GM18907 (cell line): ENCODE measurements around the gene TMLHE.
"Not testable (repeated sequence)": the region's sequence is repeated elsewhere in the genome, so short reads cannot be mapped to it uniquely, and the experiment has no call there.

ENCODE experiments used
- ATAC-seq: cut with Tn5 transposase; IDR thresholded peaks from one replicate; pipeline ENCODE4 v1.9.1; 2021; ENCODE audit warnings: mild to moderate bottlenecking, moderate library complexity; ENCODE audit not compliant: unreplicated experiment

The TMLHE gene, protein sequence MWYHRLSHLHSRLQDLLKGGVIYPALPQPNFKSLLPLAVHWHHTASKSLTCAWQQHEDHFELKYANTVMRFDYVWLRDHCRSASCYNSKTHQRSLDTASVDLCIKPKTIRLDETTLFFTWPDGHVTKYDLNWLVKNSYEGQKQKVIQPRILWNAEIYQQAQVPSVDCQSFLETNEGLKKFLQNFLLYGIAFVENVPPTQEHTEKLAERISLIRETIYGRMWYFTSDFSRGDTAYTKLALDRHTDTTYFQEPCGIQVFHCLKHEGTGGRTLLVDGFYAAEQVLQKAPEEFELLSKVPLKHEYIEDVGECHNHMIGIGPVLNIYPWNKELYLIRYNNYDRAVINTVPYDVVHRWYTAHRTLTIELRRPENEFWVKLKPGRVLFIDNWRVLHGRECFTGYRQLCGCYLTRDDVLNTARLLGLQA

GRCh38 chrX:155612312-155613224, at the start of gene TMLHE, which contains the start of gene SPRY3:
TMLHE (minus strand) TSS chrX:155612952; CDS start chrX:155545276, 67,676 bp downstream.
SPRY3 (plus strand) TSS chrX:155612586.
- peak; percentile 88 for ATAC-seq

DNA sequence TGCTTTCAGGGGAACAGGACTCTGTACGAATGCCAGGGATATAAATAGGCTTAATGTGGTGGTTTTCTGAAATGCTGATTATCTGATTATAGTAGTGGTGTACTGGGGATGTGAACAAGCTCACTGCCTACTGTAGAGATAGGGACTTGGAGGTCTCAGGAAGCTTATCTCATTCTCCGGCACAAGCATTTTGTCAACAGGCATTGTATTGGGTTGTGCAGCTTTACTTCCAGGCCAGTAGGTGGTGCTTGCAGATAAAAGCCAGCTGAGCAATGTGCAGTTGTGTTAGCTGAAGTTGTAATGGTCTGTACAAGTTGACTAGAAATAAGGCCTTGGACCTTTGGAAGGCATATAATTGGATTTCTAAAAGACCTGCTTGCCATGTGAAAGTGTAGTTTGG, 49.5 kb upstream of the TMLHE start:
- ATAC-seq: no peak

DNA sequence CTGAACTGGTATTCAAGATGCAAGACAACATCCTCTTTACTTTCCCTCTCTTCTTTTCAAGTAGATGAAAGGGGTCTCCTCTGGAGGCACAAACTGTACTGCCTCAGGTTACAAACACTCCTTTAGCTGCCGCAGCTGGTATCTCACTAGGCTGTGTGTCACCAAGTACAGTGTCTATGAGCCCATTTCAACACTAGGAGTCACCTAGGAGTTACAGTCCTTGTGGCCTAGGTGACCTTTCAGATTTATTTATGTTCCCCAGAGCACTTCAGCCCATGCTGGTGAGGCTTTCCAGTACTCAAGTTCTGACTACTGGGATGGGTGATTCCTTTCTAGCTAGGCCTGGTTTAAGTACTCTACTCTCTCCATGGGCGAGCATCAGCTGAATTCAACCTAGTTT, 32.4 kb upstream of the TMLHE start:
- no peak for ATAC-seq

- ATAC-seq: no peak
These were observed 30.5 kb upstream of the TMLHE start for GRCh38 chrX:155643240-155643639.

- not testable (repeated sequence) for ATAC-seq
These were observed 28.6 kb upstream of the TMLHE start for GRCh38 chrX:155641371-155641770.

DNA sequence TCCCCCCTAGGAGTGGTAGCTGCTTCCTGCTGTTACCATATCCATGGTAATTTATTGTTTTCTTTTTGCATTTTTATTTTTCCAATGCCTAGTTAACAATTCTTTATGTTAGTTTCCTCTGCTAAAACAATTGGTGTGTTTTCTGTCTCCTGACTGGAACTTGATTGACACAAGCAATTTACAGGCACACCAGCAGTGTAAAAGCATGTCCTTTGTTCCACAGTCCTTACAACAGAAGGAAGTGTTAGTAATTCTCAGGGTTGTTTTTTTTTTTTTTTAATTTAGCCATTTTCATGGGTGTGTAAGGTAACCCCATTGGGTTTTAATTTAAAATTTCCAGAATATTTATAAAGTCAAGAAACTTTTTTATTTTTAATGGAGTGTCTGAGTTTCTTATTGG, 25.0 kb upstream of the TMLHE start:
- ATAC-seq: no peak

GRCh38 chrX:155635019-155635418, 22.3 kb upstream of the TMLHE start:
- ATAC-seq: not testable (repeated sequence)

- no peak for ATAC-seq
These were observed 19.8 kb upstream of the TMLHE start for GRCh38 chrX:155632431-155633100.

- not testable (repeated sequence) for ATAC-seq
These were observed 7.4 kb upstream of the TMLHE start for GRCh38 chrX:155620110-155620509.

DNA sequence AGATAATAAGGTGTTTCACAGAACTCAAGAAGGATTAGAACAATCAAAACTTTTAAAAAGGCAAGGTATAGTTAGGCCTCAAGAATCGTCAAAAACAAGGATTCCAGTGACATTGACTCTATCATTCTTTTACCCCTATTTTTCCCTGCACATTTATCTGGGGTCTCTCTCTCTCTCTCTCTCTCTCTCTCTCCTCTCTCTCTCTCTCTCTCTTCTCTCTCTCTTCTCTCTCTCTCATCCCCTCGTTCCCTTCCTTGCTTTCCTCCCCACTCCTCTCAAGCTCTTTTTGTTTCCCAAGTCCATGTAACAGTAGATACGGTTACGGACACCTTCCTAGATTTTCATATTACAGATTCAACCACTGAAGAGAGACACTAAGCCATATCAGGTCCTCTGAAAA, 3.2 kb upstream of the TMLHE start:
- no peak for ATAC-seq

GRCh38 chrX:155613927-155614559, 1.3 kb upstream of the TMLHE start:
- no peak for ATAC-seq

DNA sequence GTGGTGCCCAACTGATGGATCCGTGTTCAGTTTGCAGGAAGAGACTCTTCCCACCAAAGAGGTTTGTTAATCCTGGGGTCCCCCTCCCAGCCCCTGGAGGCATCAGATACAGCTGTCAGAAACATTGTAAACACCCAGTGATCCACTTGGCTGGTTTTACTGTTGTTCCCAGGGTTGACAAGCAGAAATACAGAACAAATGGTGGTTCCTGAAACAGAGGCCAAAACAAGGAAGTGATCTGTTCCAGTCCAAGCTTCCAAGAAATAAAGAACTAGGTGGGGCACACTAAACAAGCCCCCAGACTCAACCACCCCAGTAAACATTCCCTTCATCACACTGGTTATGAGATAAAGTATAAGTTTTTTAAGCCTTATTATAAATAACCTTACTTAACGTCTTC, 1.4 kb downstream of the TMLHE start:
- no peak for ATAC-seq

GRCh38 chrX:155592981-155593380, 19.8 kb downstream of the TMLHE start:
- ATAC-seq: no peak

DNA sequence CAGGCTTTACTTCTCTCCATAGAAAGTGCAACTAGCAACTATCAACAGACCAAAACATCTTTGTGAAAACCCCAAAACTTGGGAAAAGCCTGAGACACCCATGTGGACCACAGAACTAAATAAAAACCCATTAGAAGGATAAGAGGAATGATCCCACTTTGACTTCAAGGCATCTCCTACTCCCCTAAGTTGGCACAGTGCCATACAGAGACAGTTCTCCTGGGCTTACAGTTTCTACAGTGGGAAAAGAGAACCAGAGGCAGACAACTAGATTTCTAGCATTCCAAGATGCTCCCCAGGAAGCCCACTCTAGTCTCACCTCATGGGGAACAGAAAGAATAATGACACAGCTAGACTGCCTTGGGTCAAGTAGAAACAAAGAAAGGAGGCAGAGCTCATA, 20.4 kb downstream of the TMLHE start:
- no peak for ATAC-seq

- peak; percentile 56 for ATAC-seq
These were observed 35.1 kb downstream of the TMLHE start for GRCh38 chrX:155577682-155578081.

DNA sequence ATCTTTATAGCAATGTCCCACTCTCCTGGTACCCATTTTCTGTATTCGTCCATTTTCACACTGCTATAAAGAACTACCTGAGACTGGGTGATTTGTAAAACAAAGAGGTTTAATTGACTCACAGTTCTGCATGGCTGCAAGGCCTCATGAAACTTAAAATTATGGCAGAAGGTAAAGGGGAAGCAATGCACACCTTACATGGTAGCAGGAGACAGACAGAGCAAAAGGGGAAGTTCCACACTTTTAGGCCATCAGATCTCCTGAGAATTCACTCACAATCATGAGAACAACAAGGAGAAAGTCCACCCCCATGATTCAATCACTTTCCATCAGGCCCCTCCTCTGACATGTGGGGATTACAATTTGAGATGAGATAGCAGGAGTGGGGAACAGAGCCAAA, 49.7 kb downstream of the TMLHE start:
- no peak for ATAC-seq

DNA sequence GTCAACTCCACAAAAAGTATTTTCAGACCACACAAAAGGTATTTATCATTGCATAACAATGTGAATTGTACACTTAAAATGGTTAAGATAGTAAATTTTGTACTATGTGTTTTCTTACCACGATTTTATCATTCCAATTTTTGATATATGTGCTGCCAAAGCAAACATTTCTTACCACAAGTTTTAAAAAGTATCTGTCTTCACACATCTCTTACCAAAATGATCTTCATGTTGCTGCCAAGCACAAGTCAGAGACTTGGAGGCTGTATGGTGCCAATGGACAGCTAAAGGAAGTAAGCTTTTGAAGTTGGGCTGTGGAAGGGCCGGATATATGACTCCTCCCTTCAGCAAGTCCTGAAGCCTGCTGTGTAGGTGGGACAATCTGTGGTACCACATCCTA, 67.9 kb downstream of the TMLHE start:
- ATAC-seq: no peak

GRCh38 chrX:155535866-155536265, 76.9 kb downstream of the TMLHE start:
- no peak for ATAC-seq

GRCh38 chrX:155534800-155535199, 78.0 kb downstream of the TMLHE start:
- ATAC-seq: no peak

DNA sequence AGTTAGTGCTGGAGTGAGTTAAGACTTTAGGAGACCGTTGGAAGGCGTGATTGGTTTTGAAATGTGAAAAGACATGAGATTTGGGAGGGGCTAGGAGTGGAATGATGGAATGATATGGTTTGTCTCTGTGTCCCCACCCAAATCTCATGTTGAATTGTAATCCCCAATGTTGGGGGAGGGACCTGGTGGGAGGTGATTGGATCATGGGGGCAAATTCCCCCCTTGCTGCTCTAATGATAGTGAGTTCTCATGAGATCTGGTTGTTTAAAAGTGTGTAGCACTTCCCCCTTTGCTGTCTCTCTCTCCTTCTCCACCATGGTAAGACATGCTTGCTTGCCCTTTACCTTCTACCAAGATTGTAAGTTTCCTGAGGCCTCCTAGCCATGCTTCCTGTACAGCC, 85.7 kb downstream of the TMLHE start:
- ATAC-seq: not testable (repeated sequence)

DNA sequence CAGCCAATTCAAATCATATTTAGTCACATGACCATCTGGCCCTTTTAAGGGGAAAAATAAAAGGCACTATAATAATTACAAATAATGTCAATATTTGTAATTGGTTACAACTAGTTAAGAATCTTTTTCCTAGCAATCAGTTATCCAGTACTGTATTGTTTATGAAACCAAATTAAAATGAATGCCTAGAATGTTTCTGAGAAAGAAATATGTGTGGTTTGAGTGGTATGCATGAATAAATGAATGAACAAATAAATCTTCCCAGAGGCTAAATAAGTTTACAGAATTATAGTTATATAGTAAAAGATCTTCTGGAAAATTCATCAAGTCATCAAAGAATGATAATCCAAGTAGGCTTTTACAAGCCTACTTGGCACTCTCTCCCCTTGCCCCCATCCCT, 98.5 kb downstream of the TMLHE start:
- no peak for ATAC-seq
